KMS-11 (cell line): Measurements from ENCODE around the gene AHNAK2.
"Not testable (repeated sequence)": the region's sequence is repeated elsewhere in the genome, so short reads cannot be mapped to it uniquely, and the experiment has no call there.

Experiments used
- H2AFZ ChIP-seq: fragments of 200-600 bp; sonication (generic); 2 replicates; pipeline ENCODE4 v1.6.1; 2016; ENCODE audit warnings: antibody characterized with exemption, mixed run types, low read depth
- H3K27ac ChIP-seq: fragments of 200-600 bp; sonication (generic); 2 replicates; pipeline ENCODE4 v1.6.1; 2016; ENCODE audit warnings: mild to moderate bottlenecking, mixed run types
- H3K27me3 ChIP-seq: fragments of 200-600 bp; sonication (generic); 2 replicates; pipeline ENCODE4 v1.6.1; 2017; ENCODE audit warnings: mild to moderate bottlenecking, low read depth, mixed run types, moderate library complexity; ENCODE audit not compliant: insufficient read depth
- H3K36me3 ChIP-seq: fragments of 200-600 bp; sonication (generic); 2 replicates; pipeline ENCODE4 v1.6.1; 2017; ENCODE audit warnings: mild to moderate bottlenecking, mixed run types; ENCODE audit not compliant: insufficient read depth
- H3K4me1 ChIP-seq: fragments of 200-600 bp; sonication (generic); 2 replicates; pipeline ENCODE4 v1.6.1; 2016; ENCODE audit warnings: mild to moderate bottlenecking, low read depth, mixed run types; ENCODE audit not compliant: poor library complexity, severe bottlenecking
- H3K4me2 ChIP-seq: fragments of 200-600 bp; sonication (generic); 2 replicates; pipeline ENCODE4 v1.7.0; 2016; ENCODE audit warnings: mild to moderate bottlenecking, mixed run types
- H3K4me3 ChIP-seq: fragments of 200-600 bp; sonication (generic); IDR thresholded peaks from 2 replicates; pipeline ENCODE4 v1.6.1; 2017; ENCODE audit warnings: low read depth, low read length, mixed read lengths; ENCODE audit not compliant: insufficient read depth
- H3K79me2 ChIP-seq: fragments of 200-600 bp; sonication (generic); 2 replicates; pipeline ENCODE4 v1.6.1; 2016; ENCODE audit warnings: low read depth, mixed run types; ENCODE audit not compliant: insufficient read depth
- H3K9ac ChIP-seq: fragments of 200-600 bp; sonication (generic); 2 replicates; pipeline ENCODE4 v1.6.1; 2016; ENCODE audit warnings: mild to moderate bottlenecking, mixed run types
- H4K20me1 ChIP-seq: fragments of 200-600 bp; sonication (generic); 2 replicates; pipeline ENCODE4 v1.6.1; 2016; ENCODE audit warnings: mild to moderate bottlenecking, mixed run types; ENCODE audit not compliant: insufficient read depth
- TF ChIP-seq, protein P1 (sequence below): fragments of 200-600 bp; sonication (generic); conservative IDR thresholded peaks from 2 replicates; pipeline ENCODE4 v1.6.1; 2017; ENCODE audit warnings: low read depth, mild to moderate bottlenecking, antibody characterized with exemption, low read length, moderate library complexity, mixed read lengths

Gene AHNAK2

DNA sequence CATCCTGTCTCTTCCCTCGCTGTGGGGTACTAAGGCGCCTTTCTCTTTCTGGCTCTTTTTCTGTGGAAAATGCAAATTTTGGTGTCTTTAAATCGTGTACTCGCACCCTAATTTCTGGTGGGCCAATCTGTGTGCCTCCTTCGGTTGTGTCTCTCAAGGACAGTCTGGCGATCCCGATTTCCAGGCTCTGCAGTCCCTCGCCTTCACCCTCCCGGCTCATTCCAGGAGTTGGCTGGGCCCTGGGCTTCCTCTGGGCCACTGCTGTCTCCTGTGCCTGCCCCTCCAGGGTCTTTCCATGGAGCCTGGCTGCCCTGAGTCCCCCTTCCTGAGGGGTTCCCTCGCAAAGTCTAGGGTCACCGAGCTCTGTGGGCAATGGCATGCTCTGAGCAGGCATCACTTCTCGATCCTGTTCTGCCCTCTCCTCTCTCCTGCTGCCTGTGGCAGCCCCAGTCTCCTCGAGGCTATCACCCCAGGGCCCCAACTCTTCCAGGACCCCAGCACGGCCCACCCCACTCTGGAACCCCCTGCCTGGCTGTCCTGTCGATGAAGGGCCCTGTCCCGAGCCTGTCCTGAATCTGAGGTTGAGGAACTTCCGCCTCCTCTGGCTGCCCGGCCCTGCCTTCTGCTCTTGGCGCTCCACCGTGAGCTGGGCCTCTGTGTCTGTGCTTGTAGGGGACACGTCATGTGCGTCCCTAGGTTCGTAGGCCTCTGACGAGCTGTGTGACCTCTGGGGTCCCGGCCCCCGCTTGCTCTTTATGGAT is 24.1 kb downstream of the AHNAK2 start:
- H3K9ac ChIP-seq: no peak overlapping the region
- H3K27ac ChIP-seq: no peak overlapping the region
- no peaks in the 10 kb centered on the region for H3K4me1 ChIP-seq
- H3K79me2 ChIP-seq: no peaks in the 10 kb centered on the region
- H2AFZ ChIP-seq: no peak overlapping the region
- H3K27me3 ChIP-seq: no peaks in the 10 kb centered on the region; the same call in 1 of the 2 replicates
- no peaks in the 10 kb centered on the region for H4K20me1 ChIP-seq
- no peaks in the 10 kb centered on the region for H3K36me3 ChIP-seq
- TF ChIP-seq, protein P1, sequence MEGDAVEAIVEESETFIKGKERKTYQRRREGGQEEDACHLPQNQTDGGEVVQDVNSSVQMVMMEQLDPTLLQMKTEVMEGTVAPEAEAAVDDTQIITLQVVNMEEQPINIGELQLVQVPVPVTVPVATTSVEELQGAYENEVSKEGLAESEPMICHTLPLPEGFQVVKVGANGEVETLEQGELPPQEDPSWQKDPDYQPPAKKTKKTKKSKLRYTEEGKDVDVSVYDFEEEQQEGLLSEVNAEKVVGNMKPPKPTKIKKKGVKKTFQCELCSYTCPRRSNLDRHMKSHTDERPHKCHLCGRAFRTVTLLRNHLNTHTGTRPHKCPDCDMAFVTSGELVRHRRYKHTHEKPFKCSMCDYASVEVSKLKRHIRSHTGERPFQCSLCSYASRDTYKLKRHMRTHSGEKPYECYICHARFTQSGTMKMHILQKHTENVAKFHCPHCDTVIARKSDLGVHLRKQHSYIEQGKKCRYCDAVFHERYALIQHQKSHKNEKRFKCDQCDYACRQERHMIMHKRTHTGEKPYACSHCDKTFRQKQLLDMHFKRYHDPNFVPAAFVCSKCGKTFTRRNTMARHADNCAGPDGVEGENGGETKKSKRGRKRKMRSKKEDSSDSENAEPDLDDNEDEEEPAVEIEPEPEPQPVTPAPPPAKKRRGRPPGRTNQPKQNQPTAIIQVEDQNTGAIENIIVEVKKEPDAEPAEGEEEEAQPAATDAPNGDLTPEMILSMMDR: no peak
- H3K4me2 ChIP-seq: no peak overlapping the region
- H3K4me3 ChIP-seq: no peak overlapping the region

DNA sequence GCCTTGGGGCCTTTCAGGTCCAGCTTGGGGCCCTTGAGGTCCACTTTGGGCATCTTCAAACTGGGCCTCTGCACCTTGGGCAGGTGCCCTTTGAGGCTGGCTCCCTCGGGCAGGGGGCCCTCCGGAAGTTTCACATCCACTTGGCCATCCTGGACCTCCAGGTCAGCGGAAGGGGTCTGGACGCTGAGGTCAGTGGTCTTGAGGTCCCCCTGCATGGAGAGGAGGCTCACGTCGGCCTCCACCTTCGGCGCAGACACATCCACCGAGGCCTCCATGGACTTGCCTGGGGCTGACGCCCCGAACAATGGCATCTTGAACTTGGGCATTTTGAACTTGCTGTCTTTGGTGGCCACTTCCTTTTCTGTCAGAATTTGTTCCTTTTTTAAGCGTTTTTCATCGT is 25.1 kb downstream of the AHNAK2 start:
- Histone ChIP-seq H3K4me1 (no peaks in the 10 kb centered on the region), H3K79me2 (no peaks in the 10 kb centered on the region), H3K36me3 (no peaks in the 10 kb centered on the region), H3K4me2 (no peak overlapping the region), H3K27me3 (no peaks in the 10 kb centered on the region; the same call in 1 of the 2 replicates), H4K20me1 (no peaks in the 10 kb centered on the region), H3K27ac (no peak overlapping the region), H2AFZ (no peak overlapping the region), H3K9ac (no peak overlapping the region), H3K4me3 (no peak overlapping the region)
- TF ChIP-seq, protein P1: no peak

DNA sequence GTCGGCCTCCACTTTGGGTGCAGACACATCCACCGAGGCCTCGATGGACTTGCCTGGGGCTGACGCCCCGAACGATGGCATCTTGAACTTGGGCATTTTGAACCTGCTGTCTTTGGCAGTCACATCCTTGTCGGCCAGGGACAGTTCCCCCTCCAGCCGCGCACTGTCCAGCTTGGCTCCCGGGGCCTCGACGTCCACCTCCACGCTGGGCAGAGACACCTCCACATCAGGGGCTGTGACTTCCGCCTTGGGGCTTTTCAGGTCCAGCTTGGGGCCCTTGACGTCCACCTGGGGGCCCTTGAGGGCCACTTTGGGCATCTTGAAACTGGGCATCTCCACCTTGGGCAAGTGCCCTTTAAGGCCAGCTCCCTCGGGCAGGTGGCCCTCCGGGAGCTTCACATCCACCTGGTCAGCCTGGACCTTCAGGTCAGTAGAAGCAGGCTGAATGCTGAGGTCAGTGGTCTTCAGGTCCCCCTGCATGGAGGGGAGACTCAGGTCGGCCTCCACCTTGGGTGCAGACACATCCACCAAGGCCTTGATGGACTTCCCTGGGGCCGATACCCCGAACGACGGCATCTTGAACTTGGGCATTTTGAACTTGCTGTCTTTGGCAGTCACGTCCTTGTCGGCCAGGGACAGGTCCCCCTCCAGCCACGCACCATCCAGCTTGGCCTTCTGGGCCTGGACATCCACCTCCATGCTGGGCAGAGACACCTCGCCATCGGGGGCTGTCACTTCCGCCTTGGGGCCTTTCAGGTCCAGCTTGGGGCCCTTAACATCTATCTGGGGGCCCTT is 26.1 kb downstream of the AHNAK2 start:
- not testable (repeated sequence) for H3K4me1 ChIP-seq, H2AFZ ChIP-seq, H3K4me2 ChIP-seq, H3K36me3 ChIP-seq, H3K9ac ChIP-seq, H4K20me1 ChIP-seq, H3K79me2 ChIP-seq, H3K4me3 ChIP-seq, H3K27ac ChIP-seq, H3K27me3 ChIP-seq

DNA sequence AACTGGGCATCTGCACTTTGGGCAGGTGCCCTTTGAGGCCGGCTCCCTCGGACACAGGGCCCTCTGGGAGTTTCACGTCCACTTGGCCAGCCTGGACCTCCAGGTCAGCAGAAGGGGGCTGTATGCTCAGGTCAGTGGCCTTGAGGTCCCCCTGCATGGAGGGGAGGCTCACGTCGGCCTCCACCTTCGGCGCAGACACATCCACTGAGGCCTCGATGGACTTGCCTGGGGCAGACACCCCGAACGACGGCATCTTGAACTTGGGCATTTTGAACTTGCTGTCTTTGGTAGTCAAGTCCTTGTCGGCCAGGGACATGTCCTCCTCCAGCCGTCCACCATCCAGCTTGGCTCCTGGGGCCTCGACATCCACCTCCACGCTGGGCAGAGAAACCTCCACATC is 27.5 kb downstream of the AHNAK2 start:
- H3K27ac ChIP-seq, H2AFZ ChIP-seq, H4K20me1 ChIP-seq, H3K4me3 ChIP-seq, H3K4me1 ChIP-seq, H3K4me2 ChIP-seq, H3K79me2 ChIP-seq, H3K27me3 ChIP-seq, H3K36me3 ChIP-seq, H3K9ac ChIP-seq: not testable (repeated sequence)

DNA sequence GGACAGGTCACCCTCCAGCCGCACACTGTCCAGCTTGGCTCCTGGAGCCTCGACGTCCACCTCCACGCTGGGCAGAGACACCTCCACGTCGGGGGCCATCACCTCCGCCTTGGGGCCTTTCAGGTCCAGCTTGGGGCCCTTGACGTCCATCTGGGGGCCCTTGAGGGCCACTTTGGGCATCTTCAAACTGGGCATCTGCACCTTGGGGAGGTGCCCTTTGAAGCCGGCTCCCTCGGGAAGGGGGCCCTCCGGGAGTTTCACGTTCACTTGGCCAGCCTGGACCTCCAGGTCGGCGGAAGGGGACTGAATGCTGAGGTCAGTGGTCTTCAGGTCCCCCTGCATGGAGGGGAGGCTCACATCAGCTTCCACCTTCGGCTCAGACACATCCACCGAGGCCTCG is 28.2 kb downstream of the AHNAK2 start:
- TF ChIP-seq, protein P1: no peak
- no peak overlapping the region for H3K27ac ChIP-seq
- H3K27me3 ChIP-seq: no peaks in the 10 kb centered on the region; the same call in 1 of the 2 replicates
- no peaks in the 10 kb centered on the region for H3K36me3 ChIP-seq
- H3K9ac ChIP-seq: no peak overlapping the region
- H4K20me1 ChIP-seq: no peaks in the 10 kb centered on the region
- H3K4me1 ChIP-seq: no peaks in the 10 kb centered on the region
- H2AFZ ChIP-seq: no peak overlapping the region
- no peaks in the 10 kb centered on the region for H3K79me2 ChIP-seq
- H3K4me2 ChIP-seq: no peak overlapping the region
- H3K4me3 ChIP-seq: no peak overlapping the region

DNA sequence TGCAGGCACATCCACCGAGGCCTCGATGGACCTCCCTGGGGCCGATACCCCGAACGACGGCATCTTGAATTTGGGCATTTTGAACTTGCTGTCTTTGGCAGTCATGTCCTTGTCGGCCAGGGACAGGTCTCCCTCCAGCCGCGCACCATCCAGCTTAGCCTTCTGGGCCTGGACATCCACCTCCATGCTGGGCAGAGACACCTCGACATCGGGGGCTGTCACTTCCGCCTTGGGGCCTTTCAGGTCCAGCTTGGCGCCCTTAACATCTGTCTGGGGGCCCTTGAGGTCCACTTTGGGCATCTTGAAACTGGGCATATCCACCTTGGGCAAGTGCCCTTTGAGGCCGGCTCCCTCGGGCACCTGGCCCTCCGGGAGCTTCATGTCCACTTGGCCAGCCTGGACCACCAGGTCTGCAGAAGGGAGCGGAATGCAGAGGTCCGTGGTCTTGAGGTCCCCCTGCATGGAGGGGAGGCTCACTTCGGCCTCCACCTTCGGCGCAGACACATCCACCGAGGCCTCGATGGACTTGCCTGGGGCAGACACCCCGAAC is 28.7 kb downstream of the AHNAK2 start:
- H3K4me1 ChIP-seq, H3K4me3 ChIP-seq: not testable (repeated sequence)

More for the DNA sequence above, 28.7 kb downstream of the AHNAK2 start:
- H3K9ac ChIP-seq, H3K27me3 ChIP-seq, H3K79me2 ChIP-seq, H3K36me3 ChIP-seq, H4K20me1 ChIP-seq, H3K27ac ChIP-seq, H2AFZ ChIP-seq, H3K4me2 ChIP-seq: not testable (repeated sequence)
